SK-N-MC (cell line): ENCODE measurements around the gene PLEKHG5.

Source experiments
- EZH2 ChIP-seq: fragments of 200-600 bp; sonication (generic); IDR thresholded peaks from one replicate; pipeline ENCODE4 v1.6.1; 2017; ENCODE audit warnings: antibody characterized with exemption
- POLR2AphosphoS5 ChIP-seq: IDR thresholded peaks from 2 replicates; pipeline ENCODE4 v1.6.1; 2012; ENCODE audit warnings: mild to moderate bottlenecking, low read depth, low read length, borderline replicate concordance

- TF ChIP-seq EZH2: no peak
- TF ChIP-seq POLR2AphosphoS5: no peak
Observed at GRCh38 chr1:6466023-6466422, 25.4 kb downstream of the PLEKHG5 start, which contains the start of gene TNFRSF25.
